PC-9 (cell line): Measurements from ENCODE around the gene EYS. TPM values are rescaled to one million over a fixed set of nuclear protein-coding genes. Genes with fewer than 3 reads are reported as not detected.
"Not testable (repeated sequence)": the region's sequence is repeated elsewhere in the genome, so short reads cannot be mapped to it uniquely, and the experiment has no call there.

Experiments
- BruUV-seq: library from RNA; stranded (reverse); fragments of 400-500 nt; replicated peaks from 2 replicates; lab custom pipeline; 2021; lab: Mats Ljungman, UMichigan
- CTCF ChIA-PET: fragments of 300-600 bp; sonication (Branson Sonifier 250); formaldehyde crosslinking; loops from one replicate; lab custom pipeline; 2022; ENCODE audit warnings: antibody characterized with exemption; lab: Charles Lee
- POLR2A ChIA-PET: fragments of 300-600 bp; sonication (Branson Sonifier 250); formaldehyde crosslinking; loops from one replicate; lab custom pipeline; 2022; ENCODE audit warnings: antibody characterized with exemption; ENCODE audit not compliant: unreplicated experiment; lab: Charles Lee
- DNase-seq, 2 experiments: peaks; one replicate each; pipeline versions ENCODE4 v3.0.0 to v3.0.0-alpha.2; 2015 to 2022; ENCODE audit warnings: mixed read lengths in 1 of 2
- H2AFZ ChIP-seq: fragments of 200-600 bp; sonication (generic); 2 replicates; pipeline ENCODE4 v1.8.1; 2017; ENCODE audit warnings: antibody characterized with exemption
- H3F3A ChIP-seq: fragments of 200-600 bp; sonication (generic); 2 replicates; pipeline ENCODE4 v1.8.1; 2017; ENCODE audit warnings: antibody characterized with exemption, mild to moderate bottlenecking, low read depth; ENCODE audit not compliant: insufficient read depth
- H3K27ac ChIP-seq: fragments of 200-600 bp; sonication (generic); 2 replicates; pipeline ENCODE4 v1.6.1; 2016; ENCODE audit warnings: mixed run types
- H3K27me3 ChIP-seq: fragments of 200-600 bp; sonication (generic); 2 replicates; pipeline ENCODE4 v1.6.1; 2016; ENCODE audit warnings: low read depth, mixed run types; ENCODE audit not compliant: insufficient read depth
- H3K36me3 ChIP-seq: fragments of 200-600 bp; sonication (generic); 2 replicates; pipeline ENCODE4 v1.6.1; 2016; ENCODE audit warnings: low read depth, mixed run types
- H3K4me1 ChIP-seq: fragments of 200-600 bp; sonication (generic); replicated peaks from 2 replicates; pipeline ENCODE4 v1.6.1; 2016; ENCODE audit warnings: mixed run types; ENCODE audit not compliant: insufficient read depth
- H3K4me2 ChIP-seq: fragments of 200-600 bp; sonication (generic); 2 replicates; pipeline ENCODE4 v1.6.1; 2017; ENCODE audit warnings: mixed run types
- H3K4me3 ChIP-seq: fragments of 200-600 bp; sonication (generic); 2 replicates; pipeline ENCODE4 v1.6.1; 2016; ENCODE audit warnings: mixed run types
- H3K79me2 ChIP-seq: fragments of 200-600 bp; sonication (generic); 2 replicates; pipeline ENCODE4 v1.6.1; 2017; ENCODE audit warnings: low read depth, mixed run types
- H3K9me2 ChIP-seq: fragments of 200-600 bp; sonication (generic); 2 replicates; pipeline ENCODE4 v1.8.1; 2017; ENCODE audit warnings: mild to moderate bottlenecking; ENCODE audit not compliant: insufficient read depth
- H3K9me3 ChIP-seq: fragments of 200-600 bp; sonication (generic); 2 replicates; pipeline ENCODE4 v1.8.1; 2016; ENCODE audit warnings: low read depth; ENCODE audit not compliant: insufficient read depth
- H4K20me1 ChIP-seq: fragments of 200-600 bp; sonication (generic); 2 replicates; pipeline ENCODE4 v1.8.1; 2017; ENCODE audit not compliant: insufficient read depth
- CTCF ChIP-seq: fragments of 200-600 bp; sonication (generic); conservative IDR thresholded peaks from 2 replicates; pipeline ENCODE4 v1.6.1; 2017; ENCODE audit warnings: mixed run types, antibody characterized with exemption, mild to moderate bottlenecking, moderate library complexity
- EZH2 ChIP-seq: fragments of 200-600 bp; sonication (generic); IDR thresholded peaks from 2 replicates; pipeline ENCODE4 v1.8.0; 2017; ENCODE audit warnings: antibody characterized with exemption, low read depth
- intact Hi-C: fragments of 100-400 bp; cut with micrococcal nuclease; formaldehyde crosslinking; loops from one replicate; pipeline ENCODE4 v1.10.0; 2022; ENCODE audit not compliant: unreplicated experiment
- total RNA-seq: library from RNA; stranded (reverse); gene quantifications from 2 replicates; pipeline ENCODE4 v1.2.3, GENCODE V29; 2021

EYS gene
- total RNA-seq, 1 experiment from 2014 or later: not detected

- no peaks in the 10 kb centered on the region for H3K9me2 ChIP-seq
- no peak for TF ChIP-seq EZH2
- BruUV-seq: no TSS peak
- H3K9me3 ChIP-seq: no peaks in the 10 kb centered on the region
- H4K20me1 ChIP-seq: no peaks in the 10 kb centered on the region
- no peaks in the 10 kb centered on the region for H3F3A ChIP-seq
- no peaks in the 10 kb centered on the region for H3K36me3 ChIP-seq
- ChIA-PET CTCF (no interaction called here), POLR2A (no interaction called here)
- no peak overlapping the region for H3K4me3 ChIP-seq
- no peak overlapping the region for H2AFZ ChIP-seq
- H3K27ac ChIP-seq: no peak overlapping the region
- DNase-seq: no peak
- H3K4me2 ChIP-seq: no peak overlapping the region
- H3K4me1 ChIP-seq: 0 out of 2 replicates have a peak, but pooled peaks cover 7% of the 10 kb centered on the region
- intact Hi-C loops: no loop called here
- H3K79me2 ChIP-seq: no peaks in the 10 kb centered on the region
- no peaks in the 10 kb centered on the region for H3K27me3 ChIP-seq
These were observed 1672.7 kb downstream of the EYS start for GRCh38 chr6:64034291-64034690.

GRCh38 chr6:64030950-64031618 lies 1675.9 kb downstream of the EYS start:
- H3F3A ChIP-seq, H3K4me1 ChIP-seq, H3K4me2 ChIP-seq, POLR2A ChIA-PET, H3K9me3 ChIP-seq, BruUV-seq, CTCF ChIA-PET, H4K20me1 ChIP-seq, H3K36me3 ChIP-seq, H3K27ac ChIP-seq, DNase-seq, H3K79me2 ChIP-seq, H2AFZ ChIP-seq, H3K27me3 ChIP-seq, intact Hi-C loops, H3K4me3 ChIP-seq, H3K9me2 ChIP-seq: not testable (repeated sequence)

- no peaks in the 10 kb centered on the region for H3K4me1 ChIP-seq
- intact Hi-C loops: no loop called here
- H4K20me1 ChIP-seq: no peaks in the 10 kb centered on the region
- H3K9me3 ChIP-seq: no peaks in the 10 kb centered on the region
- BruUV-seq: no TSS peak
- no peaks in the 10 kb centered on the region for H3K27me3 ChIP-seq
- TF ChIP-seq EZH2 (no peak), CTCF (no peak)
- no peak overlapping the region for H3K27ac ChIP-seq
- POLR2A ChIA-PET: no interaction called here
- DNase-seq: no peak
- no peaks in the 10 kb centered on the region for H3K9me2 ChIP-seq
- no peaks in the 10 kb centered on the region for H3K79me2 ChIP-seq
- H3K36me3 ChIP-seq: no peaks in the 10 kb centered on the region
- no peak overlapping the region for H3K4me3 ChIP-seq
- no peaks in the 10 kb centered on the region for H3F3A ChIP-seq
- CTCF ChIA-PET: no interaction called here
- no peak overlapping the region for H2AFZ ChIP-seq
- H3K4me2 ChIP-seq: no peak overlapping the region
These were observed 1683.3 kb downstream of the EYS start for GRCh38 chr6:64023693-64024092.

GRCh38 chr6:64014595-64014994 lies 1692.4 kb downstream of the EYS start:
- Histone ChIP-seq H3K4me3 (no peak overlapping the region), H3K9me3 (no peaks in the 10 kb centered on the region), H3K27me3 (no peaks in the 10 kb centered on the region), H3F3A (no peaks in the 10 kb centered on the region), H3K9me2 (no peaks in the 10 kb centered on the region), H3K27ac (no peak overlapping the region), H4K20me1 (no peaks in the 10 kb centered on the region), H3K4me1 (no peaks in the 10 kb centered on the region), H3K36me3 (no peaks in the 10 kb centered on the region), H3K79me2 (no peaks in the 10 kb centered on the region), H2AFZ (no peak overlapping the region), H3K4me2 (no peak overlapping the region)
- ChIA-PET POLR2A (no interaction called here), CTCF (no interaction called here)
- TF ChIP-seq CTCF (no peak), EZH2 (no peak)
- no peak for DNase-seq
- intact Hi-C loops: loop anchor here (5.0 kb wide), 1 partner anchor 318 kb away; no protein-coding TSS in a partner anchor
- BruUV-seq: no TSS peak
